ENCODE data around the gene CHP2. TPM values are rescaled to one million over a fixed set of nuclear protein-coding genes. Genes with fewer than 3 reads are reported as not detected.
A peak's percentile ranks its signal among the peaks of the same experiment; 100 is the strongest.

The CHP2 gene
- total RNA-seq, 1 donor from 2014 or later = not detected

DNA sequence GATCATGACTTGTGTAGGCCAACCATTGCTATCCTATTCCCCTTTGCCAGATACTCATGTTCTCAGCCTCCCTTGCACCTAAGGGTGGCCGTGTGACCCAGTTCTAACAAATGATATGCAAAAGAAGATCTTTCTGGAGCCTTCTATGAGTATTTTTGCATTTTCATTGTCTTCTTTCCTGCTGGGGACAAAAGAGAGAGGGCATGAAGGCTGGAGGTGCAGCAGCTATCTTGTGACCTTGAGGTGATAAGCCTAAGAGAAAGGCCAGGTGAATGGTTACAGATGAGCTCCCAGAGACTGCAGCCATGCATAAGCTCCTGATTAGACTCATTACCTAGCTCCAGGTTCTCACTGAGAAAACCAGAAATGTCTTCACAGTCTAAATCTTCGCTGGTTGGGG is 42.1 kb downstream of the CHP2 start:
- DNase-seq (no peak), ATAC-seq (no peak)
- intact Hi-C loops (cut with micrococcal nuclease) = no loop called here

DNA sequence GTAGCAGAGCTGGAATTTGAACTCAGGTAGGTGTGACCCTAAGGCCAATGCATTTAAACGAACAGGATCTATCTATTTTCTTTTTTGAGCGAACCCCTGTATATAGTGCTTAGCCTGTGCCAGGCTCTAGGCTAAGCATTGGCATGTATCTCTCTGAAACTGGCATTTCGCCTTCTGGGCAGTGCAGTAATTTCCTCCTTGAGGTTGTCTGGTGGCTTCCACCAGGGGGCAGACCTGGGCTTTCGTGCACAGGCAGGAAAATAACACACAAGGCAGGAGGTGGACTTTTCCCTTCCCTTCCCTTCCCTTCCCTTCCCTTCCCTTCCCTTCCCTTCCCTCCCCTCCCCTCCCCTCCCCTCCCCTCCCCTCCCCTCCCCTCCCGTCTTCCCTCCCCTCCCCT is 46.6 kb downstream of the CHP2 start:
- peak; percentile 75 for DNase-seq
- intact Hi-C loops (cut with micrococcal nuclease) = loop anchor here (10.0 kb wide), 1 partner anchor 233 kb away; no protein-coding TSS in a partner anchor
- peak; percentile 80 for ATAC-seq

DNA sequence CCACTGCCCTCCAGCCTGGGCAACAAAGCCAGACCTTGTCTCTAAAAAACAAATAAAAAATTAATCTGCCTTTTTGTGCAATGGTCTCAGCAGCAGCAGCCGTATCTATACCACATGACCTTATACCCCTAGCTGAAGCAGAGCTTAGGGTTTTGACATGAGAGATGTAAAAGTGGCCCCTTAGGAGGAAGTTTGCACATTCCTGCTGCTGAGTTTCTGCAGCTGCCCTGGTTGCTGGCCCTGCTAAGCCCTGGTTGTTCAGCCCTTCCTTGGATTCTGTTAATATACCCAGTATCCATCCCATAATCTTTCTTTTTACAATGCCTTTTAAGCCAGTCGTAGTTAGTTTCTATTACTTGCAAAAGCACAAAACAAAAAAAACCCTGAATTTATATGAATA is 48.0 kb downstream of the CHP2 start:
- ATAC-seq = no peak

DNA sequence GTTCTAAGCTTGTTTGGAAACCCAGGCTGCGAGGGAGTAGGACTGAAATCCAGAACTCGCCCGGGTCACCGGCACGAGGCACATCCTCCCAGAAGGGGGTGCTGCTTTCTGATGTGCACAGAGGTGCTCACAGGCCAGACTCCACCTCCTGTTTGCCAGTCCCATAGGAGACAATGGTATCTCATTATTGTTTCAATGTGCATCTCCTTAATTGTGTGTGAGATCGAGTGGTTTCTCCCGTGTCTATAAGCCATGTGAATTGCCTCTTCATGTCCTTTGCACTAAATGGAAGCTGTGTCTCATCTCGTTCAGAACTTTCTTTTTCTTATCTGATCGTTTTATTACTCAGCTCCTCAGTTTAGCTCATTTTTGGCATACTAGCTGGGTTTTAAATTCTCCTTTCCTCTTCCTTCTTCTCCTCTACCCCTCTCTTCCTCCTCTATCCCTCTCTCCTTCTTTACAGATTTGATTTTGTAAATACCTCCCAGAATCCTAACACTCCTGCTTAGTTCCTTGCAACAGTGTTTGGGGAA is 48.8 kb downstream of the CHP2 start:
- DNase-seq (peak; percentile 44), ATAC-seq (peak; percentile 37)
- intact Hi-C loops (cut with micrococcal nuclease) = loop anchor here (10.0 kb wide), 1 partner anchor 231 kb away; no protein-coding TSS in a partner anchor

More for the DNA sequence above, 48.0 kb downstream of the CHP2 start:
- intact Hi-C loops (cut with micrococcal nuclease) = loop anchor here (10.0 kb wide), 1 partner anchor 232 kb away; no protein-coding TSS in a partner anchor
- no peak for DNase-seq

DNA sequence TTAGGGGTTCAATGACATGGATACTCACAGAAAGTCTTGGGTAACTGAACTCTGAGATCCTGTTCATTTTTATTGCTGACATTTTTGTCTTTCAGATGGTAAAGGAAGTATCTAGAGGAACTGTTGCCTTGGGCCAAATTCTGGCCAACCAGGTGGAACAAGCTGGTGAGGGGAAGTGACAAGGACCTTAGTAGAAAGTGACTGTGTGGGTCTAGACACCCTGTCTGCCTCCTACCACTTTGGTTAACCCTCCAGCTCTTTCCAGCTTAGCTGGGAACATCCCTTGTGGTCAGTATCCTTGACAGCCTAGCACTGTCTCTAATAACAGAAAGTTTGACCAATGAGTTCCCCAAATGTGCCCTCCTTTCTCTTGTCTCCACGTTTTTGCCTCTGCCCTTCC is 52.2 kb downstream of the CHP2 start:
- intact Hi-C loops (cut with micrococcal nuclease) = loop anchor here (10.0 kb wide), 1 partner anchor 228 kb away; no protein-coding TSS in a partner anchor

More for the DNA sequence above, 52.2 kb downstream of the CHP2 start:
- ATAC-seq (peak; percentile 23), DNase-seq (no peak)

Other genes with a start within 250 kb of the CHP2 start
- 52.1 TPM for gene GGA2, start 244.5 kb upstream of the CHP2 start, total RNA-seq
- 22.0 TPM for gene EARS2, start 197.7 kb upstream of the CHP2 start, total RNA-seq
- gene UBFD1, start 197.3 kb upstream of the CHP2 start, total RNA-seq = 73.8 TPM
- gene NDUFAB1, start 158.7 kb upstream of the CHP2 start, total RNA-seq = 621 TPM
- 5.5 TPM for gene PALB2, start 113.7 kb upstream of the CHP2 start, total RNA-seq
- gene DCTN5, start 113.6 kb upstream of the CHP2 start, total RNA-seq = 37.6 TPM
- gene PLK1, start 76.1 kb upstream of the CHP2 start, total RNA-seq = 0.52 TPM
- gene ERN2, start 41.8 kb upstream of the CHP2 start, total RNA-seq = not detected
- 2.5 TPM for gene PRKCB, start 81.0 kb downstream of the CHP2 start, total RNA-seq

Measured in left ventricle myocardium superior (tissue), 1 donor.